SH-SY5Y (cell line): ENCODE data around the gene PHKG2.

ENCODE experiments used
- GATA2 ChIP-seq: IDR thresholded peaks from 2 replicates; pipeline ENCODE4 v1.6.1; 2011; ENCODE audit warnings: mild to moderate bottlenecking, low read depth, low read length
- GATA3 ChIP-seq: IDR thresholded peaks from 2 replicates; pipeline ENCODE4 v1.6.1; 2011; ENCODE audit warnings: low read depth, mild to moderate bottlenecking, low read length, moderate library complexity

DNA sequence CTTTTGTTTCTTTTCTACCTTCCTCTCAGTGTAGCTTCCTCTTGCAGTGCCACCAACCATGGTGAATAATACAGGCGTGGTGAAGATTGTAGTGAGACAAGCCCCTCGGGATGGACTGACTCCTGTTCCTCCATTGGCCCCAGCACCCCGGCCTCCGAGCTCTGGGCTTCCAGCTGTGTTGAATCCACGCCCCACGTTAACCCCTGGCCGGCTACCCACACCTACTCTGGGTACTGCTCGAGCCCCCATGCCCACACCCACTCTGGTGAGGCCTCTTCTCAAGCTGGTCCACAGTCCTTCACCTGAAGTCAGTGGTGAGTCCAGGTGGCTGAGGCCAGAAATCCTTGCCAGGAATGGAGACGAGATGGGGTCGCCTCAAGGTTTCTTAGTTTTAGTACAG is 25.3 kb upstream of the PHKG2 start:
- TF ChIP-seq GATA3 (no peak), GATA2 (no peak)
